ENCODE results near the gene DARS1. TPM values are rescaled to one million over a fixed set of nuclear protein-coding genes. Genes with fewer than 3 reads are reported as not detected.

DARS1 gene
- polyA plus RNA-seq, 1 donor (not counting 4 experiments of a cell fraction or from before 2014, with no cell fraction given), result 129 TPM

DNA sequence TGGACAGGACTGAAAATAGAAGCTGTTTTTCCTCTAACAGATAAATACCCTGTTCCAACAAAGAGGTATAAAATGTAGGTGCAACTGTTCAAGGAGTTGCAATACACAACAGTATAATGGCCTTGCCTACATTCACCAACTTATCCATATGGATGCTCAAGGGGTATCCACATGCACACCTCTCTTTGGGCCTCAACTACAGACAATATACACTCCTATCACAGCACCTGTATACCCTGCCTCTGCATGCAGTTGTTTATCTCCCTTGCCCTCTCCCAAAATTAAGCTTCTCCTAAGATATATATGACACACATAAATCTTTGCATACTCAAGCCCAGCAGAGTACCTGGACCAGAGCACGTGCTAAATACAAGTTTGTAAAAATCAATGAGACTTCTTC, 37.3 kb downstream of the DARS1 start:
- TF ChIP-seq EZH2 (IDR thresholded peaks at IDR 0.05; ENCODE audit: low read length) (no peak), CTCF (optimal IDR thresholded peaks at IDR 0.05 in 1 of 3, IDR thresholded peaks at IDR 0.05 in 1 of 3, conservative IDR thresholded peaks at IDR 0.05 in 1 of 3; ENCODE audit: extremely low read depth in 1 of 3, insufficient read depth in 2 of 3, low read length in 3 of 3) (no peak)
- H3K36me3 ChIP-seq (ENCODE audit: control insufficient read depth in 2 of 2, extremely low read depth in 1 of 2, insufficient read depth in 2 of 2, low read length in 2 of 2), result peaks cover 3 to 6% of the 10 kb centered on the region in 2 experiments
- peak overlapping the region in 2 of 3 experiments; percentile 3 to 48 for H3K4me3 ChIP-seq (ENCODE audit: control insufficient read depth in 2 of 3, extremely low read depth in 1 of 3, insufficient read depth in 2 of 3, low read depth in 1 of 3, low read length in 3 of 3)
- dilution Hi-C loops (cut with MboI; ENCODE audit: extremely low pct_ligation_motif_present, low sequenced_read_pairs), result no loop called here
- H3K4me2 ChIP-seq (ENCODE audit: control insufficient read depth, extremely low read depth, insufficient read depth, low read depth, low read length), result peak overlapping the region; percentile 66
- peak overlapping the region; percentile 93 for H3K27ac ChIP-seq (ENCODE audit: control insufficient read depth, insufficient read depth, low read length)
- H4K20me1 ChIP-seq (ENCODE audit: control insufficient read depth, extremely low read depth, insufficient read depth, low read length), result no peaks in the 10 kb centered on the region
- no peak for DNase-seq (ENCODE audit: low read depth, low spot score)
- no peaks in the 10 kb centered on the region for H3K27me3 ChIP-seq (ENCODE audit: control insufficient read depth, extremely low read depth, insufficient read depth, low read length)
- H3K9me3 ChIP-seq (ENCODE audit: control insufficient read depth, low read depth, low read length), result no peaks in the 10 kb centered on the region
- peak overlapping the region; percentile 80 for H3K9ac ChIP-seq (ENCODE audit: control insufficient read depth, extremely low read depth, insufficient read depth, low read length)
- peaks cover 14% of the 10 kb centered on the region for H3K4me1 ChIP-seq (ENCODE audit: control insufficient read depth, extremely low read depth, insufficient read depth, low read length)
- FAIRE-seq, result no peak
- H3K79me2 ChIP-seq (ENCODE audit: control insufficient read depth, insufficient read depth, low read length), result peaks cover 43% of the 10 kb centered on the region
- no peaks in the 10 kb centered on the region for H3K9me1 ChIP-seq (ENCODE audit: control insufficient read depth, extremely low read depth, insufficient read depth, low read length)
- peak overlapping the region; percentile 25 for H2AFZ ChIP-seq (ENCODE audit: control insufficient read depth, low read length)

DNA sequence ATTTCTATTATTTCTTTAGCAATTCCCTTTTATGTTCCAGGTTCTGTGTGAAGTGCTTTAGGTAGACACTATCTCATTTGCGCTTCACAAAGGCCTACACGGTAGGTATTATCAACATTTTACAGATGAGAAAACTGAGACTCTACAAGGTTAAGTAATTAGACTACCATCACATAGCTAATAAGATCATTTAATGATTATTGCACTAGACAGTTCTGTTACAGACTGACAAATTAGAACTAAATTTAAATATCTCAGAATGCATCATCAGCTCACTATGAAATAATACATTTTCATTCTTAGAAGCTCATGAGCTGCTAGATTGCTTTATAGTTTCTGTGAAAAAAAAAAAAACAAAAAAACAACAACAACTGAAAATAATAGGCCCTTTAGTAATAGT, 37.9 kb downstream of the DARS1 start:
- no peaks in the 10 kb centered on the region for H3K9me1 ChIP-seq (ENCODE audit: control insufficient read depth, extremely low read depth, insufficient read depth, low read length)
- H3K4me2 ChIP-seq (ENCODE audit: control insufficient read depth, extremely low read depth, insufficient read depth, low read depth, low read length), result no peak overlapping the region
- DNase-seq (ENCODE audit: low read depth, low spot score), result no peak
- no peaks in the 10 kb centered on the region for H3K27me3 ChIP-seq (ENCODE audit: control insufficient read depth, extremely low read depth, insufficient read depth, low read length)
- dilution Hi-C loops (cut with MboI; ENCODE audit: extremely low pct_ligation_motif_present, low sequenced_read_pairs), result no loop called here
- H3K9me3 ChIP-seq (ENCODE audit: control insufficient read depth, low read depth, low read length), result no peaks in the 10 kb centered on the region
- no peak for FAIRE-seq
- H3K36me3 ChIP-seq (ENCODE audit: control insufficient read depth in 2 of 2, extremely low read depth in 1 of 2, insufficient read depth in 2 of 2, low read length in 2 of 2), result peaks cover 4 to 11% of the 10 kb centered on the region in 2 experiments
- TF ChIP-seq CTCF (optimal IDR thresholded peaks at IDR 0.05 in 1 of 3, IDR thresholded peaks at IDR 0.05 in 1 of 3, conservative IDR thresholded peaks at IDR 0.05 in 1 of 3; ENCODE audit: extremely low read depth in 1 of 3, insufficient read depth in 2 of 3, low read length in 3 of 3) (no peak), EZH2 (IDR thresholded peaks at IDR 0.05; ENCODE audit: low read length) (no peak)
- no peak overlapping the region for H3K9ac ChIP-seq (ENCODE audit: control insufficient read depth, extremely low read depth, insufficient read depth, low read length)
- H4K20me1 ChIP-seq (ENCODE audit: control insufficient read depth, extremely low read depth, insufficient read depth, low read length), result no peaks in the 10 kb centered on the region
- H3K4me1 ChIP-seq (ENCODE audit: control insufficient read depth, extremely low read depth, insufficient read depth, low read length), result peaks cover 14% of the 10 kb centered on the region
- no peak overlapping the region for H2AFZ ChIP-seq (ENCODE audit: control insufficient read depth, low read length)
- H3K4me3 ChIP-seq (ENCODE audit: control insufficient read depth in 2 of 3, extremely low read depth in 1 of 3, insufficient read depth in 2 of 3, low read depth in 1 of 3, low read length in 3 of 3), result no peak overlapping the region
- peaks cover 47% of the 10 kb centered on the region for H3K79me2 ChIP-seq (ENCODE audit: control insufficient read depth, insufficient read depth, low read length)
- peak overlapping the region; percentile 93 for H3K27ac ChIP-seq (ENCODE audit: control insufficient read depth, insufficient read depth, low read length)

Data from keratinocyte (primary cell).